SW 1271 (cell line): Measurements from ENCODE around the gene DENND6B.

Source experiments
- DNase-seq, 2 experiments: peaks; one replicate each; lab custom pipeline; 2025; lab: John Stamatoyannopoulos, UW

The DENND6B gene

DNA sequence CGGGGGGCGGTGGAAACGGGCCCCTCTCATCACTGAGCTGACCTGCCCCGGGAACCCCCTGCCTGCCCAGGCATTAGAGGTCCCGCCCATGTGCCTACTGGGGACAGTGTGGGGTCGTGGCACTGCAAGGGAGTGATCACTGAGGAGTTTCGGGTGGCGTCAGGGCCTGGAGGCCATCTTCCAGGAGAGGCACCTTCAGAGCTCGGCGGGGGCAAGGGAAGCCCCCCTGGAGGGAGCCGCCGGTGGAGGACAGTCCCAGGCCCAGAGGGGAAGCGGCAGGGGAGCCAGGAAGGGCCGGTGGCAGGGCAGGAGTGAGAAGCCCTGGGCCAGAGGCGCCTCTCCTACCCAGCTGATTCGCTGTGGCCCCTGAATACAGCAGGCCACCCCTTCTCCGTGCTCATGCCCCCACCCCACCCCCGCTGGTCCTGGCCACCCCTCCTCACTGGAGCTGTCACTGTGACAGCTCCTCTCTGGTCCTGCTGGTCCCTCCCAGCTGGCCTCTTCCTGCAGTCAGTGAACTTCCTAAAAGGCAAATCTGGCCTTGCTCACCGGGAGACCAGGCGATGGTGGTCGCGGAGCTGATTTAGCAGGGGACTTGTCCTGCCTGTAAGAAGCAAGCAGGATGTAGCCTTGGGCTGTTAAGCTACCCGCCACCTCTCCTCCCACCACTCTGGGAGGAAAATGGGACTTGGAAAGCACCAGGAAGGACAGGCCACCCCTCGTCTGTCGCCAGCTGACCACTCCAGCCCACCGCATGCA, 54.6 kb downstream of the DENND6B start:
- DNase-seq = no peak

DNA sequence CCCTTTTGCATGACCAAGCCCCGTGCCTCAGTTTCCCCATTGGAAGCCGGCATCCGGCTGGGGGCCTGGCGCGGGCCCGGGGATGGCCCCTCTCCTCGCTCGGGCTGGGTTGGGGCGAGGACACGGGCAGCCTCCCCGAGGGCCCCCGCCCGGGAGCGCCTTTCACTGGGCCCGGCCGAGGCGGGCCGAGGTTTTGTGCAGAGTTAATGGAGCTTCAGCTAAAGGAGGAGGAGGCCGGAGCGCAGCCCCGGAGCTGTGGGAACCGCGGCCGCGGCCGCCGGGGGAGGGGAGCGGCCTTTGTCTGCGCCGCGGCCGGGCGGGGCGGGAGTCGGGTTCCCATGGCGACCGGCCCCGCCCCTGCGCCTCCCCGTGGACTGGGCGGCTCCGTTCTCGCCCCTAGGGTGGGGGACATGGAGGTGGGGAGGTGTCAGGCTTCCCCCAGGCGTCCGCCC, 55.3 kb downstream of the DENND6B start:
- DNase-seq = no peak

DNA sequence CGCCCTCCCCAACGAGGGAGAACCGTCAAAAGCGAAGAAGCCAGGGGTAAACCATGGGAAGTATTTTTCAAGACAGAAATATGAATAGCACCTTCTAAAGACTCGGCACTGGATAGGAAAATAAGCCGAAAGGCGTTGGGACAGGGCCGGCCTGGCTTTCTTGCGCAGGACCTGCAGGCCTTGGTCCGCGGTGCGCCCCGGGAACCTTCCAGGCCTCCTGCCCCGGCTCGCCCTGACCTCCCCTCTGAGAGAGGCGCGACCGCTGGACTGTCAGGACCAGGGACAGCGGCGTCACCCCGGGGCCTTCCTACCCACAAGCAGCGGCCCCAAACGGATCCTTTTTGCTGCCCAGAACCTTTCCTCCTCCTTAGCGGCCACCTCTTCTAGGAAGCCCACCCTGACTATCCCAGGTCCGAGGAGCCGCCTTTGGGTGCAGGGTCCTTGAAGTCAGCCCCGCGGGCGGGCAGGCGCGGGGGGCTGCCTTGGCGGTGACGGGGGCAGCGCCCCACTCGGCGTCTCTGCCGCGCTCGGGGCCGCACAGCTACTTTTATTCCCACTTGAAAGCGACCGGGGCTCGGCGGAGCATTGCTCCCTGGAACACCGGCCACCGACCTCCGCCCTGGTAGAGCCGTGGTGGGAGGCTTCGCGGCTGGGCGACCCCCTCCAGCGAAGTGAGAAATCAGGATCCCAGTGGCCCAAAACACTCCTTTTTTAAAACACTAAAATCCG, 56.0 kb downstream of the DENND6B start:
- peak in 1 of 2 experiments; percentile 17 for DNase-seq

DNA sequence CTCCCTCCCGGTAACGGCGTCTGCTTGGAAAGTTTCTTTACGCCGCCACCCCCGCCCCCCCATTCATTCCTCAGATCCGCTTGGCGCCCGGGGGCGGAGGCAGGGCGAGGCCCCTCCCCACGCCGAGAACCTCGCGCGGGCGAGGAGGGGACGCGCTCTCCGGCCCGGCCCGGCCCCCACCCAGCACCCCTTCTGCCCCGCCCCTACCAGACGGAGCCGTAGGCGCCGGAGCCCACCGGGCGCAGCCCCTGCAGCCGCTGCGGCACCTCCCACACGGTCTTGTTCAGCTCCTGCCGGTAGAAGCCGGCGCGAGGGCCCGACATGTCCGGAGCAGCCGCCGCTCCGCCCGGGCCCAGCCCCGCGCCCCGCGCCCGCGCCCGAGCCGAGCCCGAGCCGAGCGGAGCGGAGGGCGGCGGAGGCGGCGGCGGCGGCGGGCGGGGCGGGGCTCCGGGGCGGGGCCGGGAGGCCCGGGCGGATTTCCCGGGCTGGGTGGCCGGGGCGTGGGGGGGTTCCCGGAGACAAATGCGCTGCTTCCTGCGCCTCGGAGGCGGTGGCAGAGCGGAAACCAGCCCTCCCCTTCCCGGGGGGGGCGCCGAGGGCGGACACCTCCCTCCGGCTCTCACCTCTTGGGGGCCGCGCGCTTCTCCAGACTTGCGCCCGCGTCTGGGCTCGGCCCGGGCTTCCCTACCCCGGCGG, 56.7 kb downstream of the DENND6B start, which contains the start of gene MAPK11:
TSS of gene MAPK11 (minus strand) at position 411 of the 696 bp plus-strand sequence. CDS start at position 323, 88 bp downstream.
- DNase-seq = peak in 1 of 2 experiments; percentile 29

DNA sequence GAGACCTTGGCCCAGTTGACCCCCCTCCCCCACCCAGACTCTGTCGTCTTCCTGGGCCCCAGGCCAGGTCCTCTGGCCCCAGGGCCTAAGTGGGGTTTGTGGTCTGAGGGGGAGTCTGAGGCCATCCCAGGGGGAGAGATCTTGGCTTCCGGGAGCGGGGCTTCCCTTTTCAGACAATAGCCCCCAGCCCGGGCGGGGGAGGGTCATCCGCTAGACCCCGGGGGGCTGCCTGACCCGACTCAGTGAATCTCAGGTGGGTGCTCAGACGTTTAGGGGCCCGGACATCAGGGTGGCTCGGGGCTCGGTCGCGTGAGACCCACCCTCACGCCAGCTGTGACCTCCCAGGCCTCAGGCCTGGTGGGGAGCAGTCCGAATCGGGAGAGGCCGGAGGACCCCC, 57.2 kb downstream of the DENND6B start:
- DNase-seq = no peak

DNA sequence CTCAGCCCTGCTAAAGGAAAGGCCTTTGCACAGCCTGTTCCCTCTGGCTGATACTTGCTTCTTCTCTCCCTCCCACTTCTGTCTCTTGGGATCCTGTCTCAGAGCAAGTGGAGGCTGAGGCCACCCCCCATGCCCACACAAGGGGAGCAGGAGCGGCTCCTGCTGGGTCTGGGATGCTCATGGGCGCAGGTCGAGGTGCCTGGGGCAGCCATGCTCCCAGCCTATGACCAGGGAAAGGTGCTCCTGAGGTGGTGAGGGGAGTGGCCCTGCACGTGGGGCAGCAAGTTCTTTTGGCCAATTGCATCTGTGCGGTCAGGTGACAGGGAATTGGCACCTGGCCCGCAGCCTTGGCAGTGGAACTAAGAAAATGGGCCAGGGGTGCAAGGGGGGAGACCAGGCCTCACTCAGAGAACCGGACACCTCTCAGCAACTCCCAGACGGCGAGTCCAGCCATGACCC, 58.1 kb downstream of the DENND6B start:
- DNase-seq = no peak

DNA sequence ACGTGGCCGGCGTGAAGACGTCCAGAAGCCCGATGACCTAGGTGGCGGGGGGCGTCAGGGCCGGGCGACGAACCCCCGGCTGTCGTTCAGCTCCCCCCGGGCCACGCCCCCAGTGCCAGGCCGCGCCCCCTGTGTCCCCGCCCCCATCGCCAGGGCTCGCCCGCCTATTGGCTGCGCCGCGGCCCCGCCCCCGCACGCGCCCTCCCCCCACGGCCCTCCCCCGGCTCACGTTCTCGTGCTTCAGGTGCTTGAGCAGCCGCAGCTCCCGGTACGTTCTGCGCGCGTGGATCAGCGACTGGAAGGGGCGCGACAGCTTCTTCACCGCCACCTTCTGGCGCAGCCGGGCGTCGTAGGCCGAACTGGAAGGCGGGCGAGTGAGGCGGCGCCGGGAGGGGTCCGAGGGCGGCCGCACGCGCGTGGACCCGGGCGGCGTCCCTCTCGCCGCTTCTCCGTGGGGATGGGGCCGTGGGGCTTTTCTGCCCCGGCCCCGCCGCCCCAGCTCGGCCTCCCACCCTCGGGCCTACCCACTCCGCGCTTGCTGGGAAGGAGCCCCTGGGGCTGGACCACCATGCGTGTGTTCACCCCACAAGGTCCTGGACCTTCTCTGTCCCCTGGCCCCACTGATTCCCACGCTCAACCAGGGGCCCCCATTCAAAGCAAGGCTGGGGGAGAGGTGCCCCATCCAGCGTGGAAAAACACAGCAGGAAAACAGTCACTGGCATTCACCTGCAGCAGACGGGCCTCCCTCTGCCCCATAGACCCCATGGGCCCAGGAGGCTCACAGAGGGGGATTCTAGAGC, 59.0 kb downstream of the DENND6B start:
- no peak for DNase-seq

DNA sequence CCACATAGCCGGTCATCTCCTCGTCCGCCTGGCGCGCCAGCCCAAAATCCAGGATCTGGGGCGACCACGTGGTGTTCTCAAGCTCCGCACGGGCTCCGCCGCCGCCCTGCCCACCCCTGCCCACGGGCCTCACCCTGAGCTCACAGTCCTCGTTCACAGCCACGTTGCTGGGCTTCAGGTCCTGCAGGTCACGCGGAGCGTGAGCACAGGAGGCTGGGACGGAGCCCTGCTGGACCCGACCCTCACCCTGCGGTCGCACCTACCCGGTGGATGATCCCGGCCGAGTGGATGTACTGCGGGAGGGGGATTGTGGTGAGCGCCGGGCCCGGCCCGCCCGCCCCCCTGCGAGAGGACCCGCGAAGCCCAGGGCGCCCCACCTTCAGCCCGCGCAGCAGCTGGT, 59.8 kb downstream of the DENND6B start:
- no peak for DNase-seq

DNA sequence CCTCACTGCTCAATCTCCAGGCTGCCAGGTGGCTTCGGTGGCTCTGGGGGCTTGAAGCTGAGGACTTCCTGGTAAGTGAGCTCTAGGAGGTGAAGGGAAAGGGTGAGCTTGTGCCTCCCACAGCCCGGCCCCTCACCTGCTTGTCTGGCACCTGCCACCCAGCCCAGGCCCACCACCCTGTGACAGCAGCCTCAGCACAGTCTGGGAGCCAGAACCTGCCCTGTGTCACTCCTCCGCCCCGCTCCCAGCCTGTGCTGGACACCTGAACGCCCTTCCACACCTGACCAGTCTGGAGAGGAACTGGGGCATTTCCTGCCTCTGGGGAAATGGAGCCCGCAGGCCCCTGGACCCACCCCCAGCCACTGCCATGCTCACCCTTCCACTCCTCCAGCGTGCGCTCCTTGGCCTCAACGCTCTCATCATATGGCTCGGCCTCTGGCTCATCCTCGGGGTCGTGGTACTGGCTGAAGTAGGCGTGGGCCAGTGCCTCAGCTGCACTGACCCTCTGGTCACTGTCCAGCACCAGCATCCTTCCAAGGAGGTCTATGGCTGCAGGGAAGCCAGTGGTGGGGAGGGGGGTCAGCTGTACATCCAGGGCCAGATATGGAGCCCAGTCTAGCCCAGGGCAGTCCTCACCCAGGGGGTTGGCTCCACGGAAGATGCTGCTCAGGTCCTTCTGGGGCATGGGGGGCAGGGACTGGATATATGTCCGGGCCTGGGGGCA, 61.7 kb downstream of the DENND6B start:
- DNase-seq = no peak

DNA sequence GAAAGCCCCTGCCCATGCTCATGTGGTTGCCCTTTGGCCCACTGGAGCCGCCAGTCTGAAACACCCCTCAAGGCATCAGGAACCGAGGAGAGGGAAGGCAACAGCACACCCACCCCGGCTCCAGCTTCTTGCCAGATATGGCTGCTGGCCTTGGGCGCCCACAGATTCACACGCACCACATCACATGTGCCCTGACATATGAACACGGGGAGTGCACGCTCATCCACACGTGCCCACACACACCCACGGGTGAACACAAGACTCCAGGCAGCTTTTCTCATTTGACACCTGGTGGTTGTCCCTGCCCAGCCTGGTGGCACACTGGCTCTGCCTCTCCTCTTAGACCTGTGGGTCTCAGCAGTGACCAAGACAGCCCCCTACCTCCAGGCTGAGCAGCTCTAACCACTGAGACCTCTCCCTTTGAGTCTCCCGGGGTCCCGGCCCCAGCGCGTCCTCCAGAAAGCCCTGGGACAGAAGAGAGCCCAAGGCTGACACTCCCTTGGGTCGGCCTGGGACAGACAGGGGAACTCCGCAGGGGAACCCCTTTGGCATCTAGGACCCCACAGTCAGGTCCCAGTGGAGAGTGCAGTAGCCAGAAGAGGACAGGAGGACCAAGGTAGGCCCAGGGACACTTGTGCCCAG, 62.6 kb downstream of the DENND6B start:
- DNase-seq = no peak

DNA sequence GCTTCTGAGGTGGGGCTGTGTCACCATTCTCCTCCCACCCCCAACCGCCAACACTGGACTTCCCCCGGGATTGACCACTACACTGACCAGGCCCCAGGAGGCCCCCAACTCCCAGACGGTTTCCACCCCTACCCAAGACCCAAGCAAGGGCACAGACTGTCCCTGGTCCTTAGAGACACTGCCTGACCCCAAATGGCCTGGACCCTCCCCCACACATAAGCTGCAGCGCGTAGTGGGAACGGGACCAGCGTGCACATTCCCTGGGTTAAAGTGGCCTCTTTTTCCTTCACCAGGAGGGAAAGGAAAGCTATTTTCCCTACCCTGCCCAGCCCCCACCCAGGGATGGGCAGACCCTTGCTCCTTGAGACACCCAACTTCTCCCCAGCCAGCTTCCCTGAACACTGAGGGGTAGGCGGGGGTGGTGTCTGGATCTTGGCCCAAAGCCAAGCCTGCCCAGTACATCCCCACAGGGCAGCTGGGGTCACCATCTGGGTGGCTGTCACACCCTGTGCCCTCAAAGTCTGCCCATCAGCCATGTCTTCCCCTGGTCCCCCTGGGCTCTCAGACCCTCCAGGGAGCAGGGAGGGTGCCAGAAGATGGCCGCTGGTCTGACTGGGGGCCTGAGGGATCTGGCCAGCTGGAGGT, 63.7 kb downstream of the DENND6B start:
- DNase-seq = no peak

DNA sequence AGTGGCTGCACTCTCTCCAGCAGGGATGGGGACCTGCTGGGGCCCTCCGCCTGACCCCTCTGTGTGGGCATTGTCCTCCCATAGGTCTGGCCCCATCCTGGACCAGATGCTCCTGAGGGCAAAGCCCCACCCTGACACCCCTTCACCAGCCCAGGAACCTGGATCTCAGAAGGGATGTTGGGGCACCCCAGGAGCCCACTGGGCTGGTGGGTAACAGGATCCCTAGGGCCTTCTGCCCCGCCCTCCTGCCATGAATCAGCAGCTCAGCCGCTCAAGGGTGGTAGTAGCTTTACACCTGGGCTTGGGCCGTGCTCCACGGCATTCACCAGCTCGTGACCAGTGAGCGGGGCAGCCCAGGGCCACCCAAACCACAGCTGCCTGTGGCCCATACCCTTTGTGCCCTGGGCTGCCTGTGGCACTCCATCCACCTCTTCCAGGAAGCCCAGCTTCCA, 64.3 kb downstream of the DENND6B start:
- DNase-seq = peak in 1 of 2 experiments; percentile 9

DNA sequence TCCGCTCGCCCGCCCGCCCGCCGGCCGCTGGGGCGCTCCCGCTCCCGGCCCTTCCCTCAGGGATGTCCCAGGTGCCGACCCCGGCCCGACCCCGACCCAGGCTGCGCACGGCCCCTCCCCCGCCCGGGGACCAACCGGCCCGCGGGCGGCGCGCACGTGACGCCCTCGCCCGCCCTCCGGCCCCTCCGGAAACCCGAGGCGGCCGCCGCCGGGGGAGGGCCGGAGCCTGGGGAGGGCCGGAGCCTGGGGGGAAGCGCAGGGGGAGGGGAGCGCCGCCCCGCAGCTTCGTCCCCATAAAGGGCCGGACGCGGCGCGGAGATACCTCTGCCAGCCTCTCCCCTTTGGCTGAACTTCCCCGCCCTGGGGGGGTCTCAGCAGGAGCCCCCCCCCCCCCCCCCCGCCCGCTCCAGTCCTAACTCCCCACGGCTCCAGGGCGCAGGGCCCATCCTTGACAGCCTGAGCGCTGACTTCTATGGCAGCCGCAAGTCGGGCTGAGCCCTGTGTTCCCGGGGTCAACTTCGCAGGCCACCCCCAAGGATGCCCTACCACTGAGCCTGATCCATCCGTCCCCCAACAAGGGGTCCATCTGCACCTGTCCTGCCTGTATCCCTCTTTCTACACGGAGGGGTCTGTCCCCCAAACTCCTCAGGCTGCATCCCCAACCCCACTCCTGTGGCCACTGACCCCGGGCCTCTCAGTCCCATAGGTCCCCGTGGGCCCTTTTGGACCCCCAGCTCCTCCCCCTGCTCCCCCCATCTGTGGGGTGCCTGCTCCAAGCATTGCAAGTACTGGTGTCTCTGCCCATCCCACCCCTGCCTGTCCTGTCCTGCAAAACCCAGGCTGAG, 65.0 kb downstream of the DENND6B start, which contains the start of gene MAPK12:
TSS of gene MAPK12 (minus strand) at position 69 of the 845 bp plus-strand sequence. CDS start 174 bp downstream, outside the sequence.
- peak in 1 of 2 experiments; percentile 12 for DNase-seq

DNA sequence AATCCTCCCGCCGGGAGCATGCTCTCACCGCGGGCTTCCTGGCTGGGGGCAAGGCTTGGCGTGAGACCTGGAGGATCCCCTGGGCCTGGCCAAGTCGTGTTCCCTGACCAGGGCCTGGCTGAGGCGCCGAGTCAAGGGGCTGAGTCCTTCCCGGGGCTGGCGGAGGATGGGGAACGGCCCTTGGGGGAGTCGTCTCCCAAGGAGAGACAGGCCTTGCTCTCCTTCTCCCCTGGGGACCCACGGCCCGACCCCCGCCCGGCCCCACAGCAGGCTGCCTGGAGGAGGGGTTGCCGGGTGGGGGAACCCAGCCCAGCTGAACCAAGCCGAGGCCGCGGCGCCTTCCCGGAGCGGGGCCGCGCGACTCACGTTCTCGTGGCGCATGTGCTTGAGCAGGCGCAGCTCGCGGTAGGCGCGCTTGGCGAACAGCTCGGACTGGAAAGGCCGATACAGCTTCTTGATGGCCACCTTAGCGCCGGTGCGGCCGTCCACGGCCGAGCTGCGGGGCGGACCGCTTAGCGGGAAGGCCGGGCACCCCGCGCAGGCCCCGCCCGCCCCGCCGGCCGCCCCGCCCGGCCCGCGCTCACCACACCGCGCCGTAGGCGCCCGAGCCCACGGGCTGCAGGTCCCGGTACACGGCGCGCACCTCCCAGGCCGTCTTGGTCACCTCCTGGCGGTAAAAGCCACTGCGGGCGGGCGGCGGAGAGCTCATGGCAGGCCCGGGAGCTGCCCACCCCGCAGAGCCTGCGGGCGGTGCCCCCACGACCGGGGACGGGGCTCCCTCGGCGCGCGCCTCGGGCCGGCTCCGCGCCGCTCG, 65.8 kb downstream of the DENND6B start:
- DNase-seq = peak in 1 of 2 experiments; percentile 38

DNA sequence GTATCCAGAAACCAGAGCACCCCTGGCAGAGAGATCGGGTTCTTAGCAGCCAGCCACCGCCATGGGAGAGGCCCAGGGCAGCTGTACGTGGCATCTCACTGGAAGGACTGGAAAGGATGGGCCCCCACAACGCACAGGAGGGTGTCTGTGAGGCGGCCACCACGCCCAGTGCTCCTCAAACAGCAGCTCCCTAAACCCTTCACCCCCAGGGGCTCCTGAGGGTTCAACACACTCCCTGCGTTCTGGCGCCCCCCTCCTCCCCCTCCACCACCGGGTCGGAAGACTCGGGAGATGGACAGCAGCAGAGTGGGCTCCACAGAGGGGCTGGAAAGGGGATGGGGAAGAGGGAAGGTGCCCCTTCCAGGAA, 66.4 kb downstream of the DENND6B start:
- DNase-seq = peak in 1 of 2 experiments; percentile 19

DNA sequence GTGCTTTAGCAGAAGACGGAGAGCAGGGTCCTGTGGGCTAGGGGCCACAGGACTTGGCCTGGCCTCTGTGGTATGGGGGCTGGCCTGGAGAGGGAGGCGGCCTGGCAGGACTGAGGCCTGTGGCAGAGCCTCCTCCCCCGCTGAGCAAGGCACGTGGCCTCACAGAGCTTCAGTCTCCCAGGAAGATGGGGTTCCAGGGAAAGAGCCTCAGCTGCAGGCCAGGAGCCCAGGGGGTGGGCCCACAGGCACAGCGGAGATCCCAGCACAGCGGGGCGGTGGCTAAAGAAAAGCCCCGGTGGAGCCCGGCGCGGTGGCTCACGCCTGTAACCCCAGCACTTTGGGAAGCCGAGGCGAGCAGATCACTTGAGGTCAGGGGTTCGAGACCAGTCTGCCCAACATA, 67.5 kb downstream of the DENND6B start:
- no peak for DNase-seq
